GM21526 (cell line): ENCODE results near the gene CNIH3.
"Not testable (repeated sequence)": the region's sequence is repeated elsewhere in the genome, so short reads cannot be mapped to it uniquely, and the experiment has no call there.

Source experiments
- ATAC-seq: cut with Tn5 transposase; IDR thresholded peaks from one replicate; pipeline ENCODE4 v1.9.1; 2021; ENCODE audit warnings: moderate library complexity; ENCODE audit not compliant: unreplicated experiment, low FRiP score

CNIH3 gene

GRCh38 chr1:224681816-224682215 lies 65.7 kb downstream of the CNIH3 start:
- no peak for ATAC-seq

GRCh38 chr1:224683936-224684335 lies 67.8 kb downstream of the CNIH3 start:
- no peak for ATAC-seq

- ATAC-seq = no peak
These were observed 68.9 kb downstream of the CNIH3 start for GRCh38 chr1:224684979-224685425.

- ATAC-seq = not testable (repeated sequence)
These were observed 70.0 kb downstream of the CNIH3 start for GRCh38 chr1:224686140-224686539.

- ATAC-seq = no peak
These were observed 71.3 kb downstream of the CNIH3 start for GRCh38 chr1:224687465-224687864.

- ATAC-seq = no peak
These were observed 73.3 kb downstream of the CNIH3 start for GRCh38 chr1:224689374-224689773.

GRCh38 chr1:224690576-224690975 lies 74.5 kb downstream of the CNIH3 start:
- ATAC-seq = no peak

GRCh38 chr1:224691148-224691925 lies 75.2 kb downstream of the CNIH3 start:
- no peak for ATAC-seq

GRCh38 chr1:224694969-224695368 lies 78.9 kb downstream of the CNIH3 start:
- no peak for ATAC-seq

GRCh38 chr1:224696021-224696420 lies 79.9 kb downstream of the CNIH3 start:
- ATAC-seq = no peak

- ATAC-seq = no peak
These were observed 81.0 kb downstream of the CNIH3 start for GRCh38 chr1:224696891-224697765.

- ATAC-seq = no peak
These were observed 81.9 kb downstream of the CNIH3 start for GRCh38 chr1:224698015-224698451.

- ATAC-seq = peak; percentile 75
These were observed 84.9 kb downstream of the CNIH3 start for GRCh38 chr1:224700918-224701531.

- no peak for ATAC-seq
These were observed 87.6 kb downstream of the CNIH3 start for GRCh38 chr1:224703702-224704101.

- no peak for ATAC-seq
These were observed 88.1 kb downstream of the CNIH3 start for GRCh38 chr1:224704107-224704735.

- ATAC-seq = no peak
These were observed 89.5 kb downstream of the CNIH3 start for GRCh38 chr1:224705578-224705977.

GRCh38 chr1:224707843-224708725 lies 92.0 kb downstream of the CNIH3 start:
- no peak for ATAC-seq

- no peak for ATAC-seq
These were observed 94.1 kb downstream of the CNIH3 start for GRCh38 chr1:224710196-224710595.

GRCh38 chr1:224711231-224711756 lies 95.2 kb downstream of the CNIH3 start:
- ATAC-seq = not testable (repeated sequence)
